ENCODE data around the gene RABAC1.
"Not testable (repeated sequence)": the region's sequence is repeated elsewhere in the genome, so short reads cannot be mapped to it uniquely, and the experiment has no call there.

RABAC1 gene

GRCh38 chr19:41959056-41960053 is at the start of gene RABAC1:
RABAC1 (minus strand) TSS chr19:41959321; CDS start chr19:41959292, 29 bp downstream.
- DNase-seq = peak; percentile 88 to 89

GRCh38 chr19:42006569-42006968 is 47.4 kb upstream of the RABAC1 start:
- DNase-seq = no peak

- DNase-seq = no peak
These were observed 46.4 kb upstream of the RABAC1 start for GRCh38 chr19:42005504-42005903.

GRCh38 chr19:42003506-42004294 is 44.6 kb upstream of the RABAC1 start:
- DNase-seq = no peak

- no peak for DNase-seq
These were observed 40.7 kb upstream of the RABAC1 start for GRCh38 chr19:41999878-42000208.

- no peak for DNase-seq
These were observed 40.2 kb upstream of the RABAC1 start for GRCh38 chr19:41999071-41999877.

GRCh38 chr19:41998246-41999020 is 39.3 kb upstream of the RABAC1 start:
- peak; percentile 10 to 18 for DNase-seq

- no peak for DNase-seq
These were observed 38.7 kb upstream of the RABAC1 start for GRCh38 chr19:41997851-41998229.

- DNase-seq = peak; percentile 20 to 29
These were observed 38.2 kb upstream of the RABAC1 start for GRCh38 chr19:41997121-41997850.

GRCh38 chr19:41995959-41996797 is 37.1 kb upstream of the RABAC1 start:
- DNase-seq = no peak

- DNase-seq = no peak
These were observed 36.2 kb upstream of the RABAC1 start for GRCh38 chr19:41994994-41995958.

GRCh38 chr19:41994521-41994971 is 35.4 kb upstream of the RABAC1 start:
- no peak for DNase-seq

GRCh38 chr19:41993612-41994483 is 34.7 kb upstream of the RABAC1 start, which contains the start of gene ATP1A3:
ATP1A3 (minus strand) TSS chr19:41994230; CDS start chr19:41994076, 154 bp downstream.
- peak; percentile 70 to 71 for DNase-seq

- DNase-seq = not testable (repeated sequence)
These were observed 32.9 kb upstream of the RABAC1 start for GRCh38 chr19:41991925-41992569.

- DNase-seq = no peak
These were observed 31.9 kb upstream of the RABAC1 start for GRCh38 chr19:41991025-41991424.

GRCh38 chr19:41990615-41991014 is 31.5 kb upstream of the RABAC1 start:
- DNase-seq = no peak

GRCh38 chr19:41990028-41990427 is 30.9 kb upstream of the RABAC1 start:
- no peak for DNase-seq

Data from CD4-positive, alpha-beta T cell treated with Interleukin-1 beta for 1 hour (primary cell).